Bronchial smooth muscle cell (primary cell): ENCODE data around the gene CALM1. TPM values are rescaled to one million over a fixed set of nuclear protein-coding genes. Genes with fewer than 3 reads are reported as not detected.

Experiments
- total RNA-seq: library from RNA; depleted of rRNA; stranded (reverse); fragments of >200 nt; gene quantifications from 2 replicates; pipeline ENCODE4 v1.2.1, GENCODE V29; 2014

The CALM1 gene
- total RNA-seq: 340 and 775 TPM in 2 replicates

DNA sequence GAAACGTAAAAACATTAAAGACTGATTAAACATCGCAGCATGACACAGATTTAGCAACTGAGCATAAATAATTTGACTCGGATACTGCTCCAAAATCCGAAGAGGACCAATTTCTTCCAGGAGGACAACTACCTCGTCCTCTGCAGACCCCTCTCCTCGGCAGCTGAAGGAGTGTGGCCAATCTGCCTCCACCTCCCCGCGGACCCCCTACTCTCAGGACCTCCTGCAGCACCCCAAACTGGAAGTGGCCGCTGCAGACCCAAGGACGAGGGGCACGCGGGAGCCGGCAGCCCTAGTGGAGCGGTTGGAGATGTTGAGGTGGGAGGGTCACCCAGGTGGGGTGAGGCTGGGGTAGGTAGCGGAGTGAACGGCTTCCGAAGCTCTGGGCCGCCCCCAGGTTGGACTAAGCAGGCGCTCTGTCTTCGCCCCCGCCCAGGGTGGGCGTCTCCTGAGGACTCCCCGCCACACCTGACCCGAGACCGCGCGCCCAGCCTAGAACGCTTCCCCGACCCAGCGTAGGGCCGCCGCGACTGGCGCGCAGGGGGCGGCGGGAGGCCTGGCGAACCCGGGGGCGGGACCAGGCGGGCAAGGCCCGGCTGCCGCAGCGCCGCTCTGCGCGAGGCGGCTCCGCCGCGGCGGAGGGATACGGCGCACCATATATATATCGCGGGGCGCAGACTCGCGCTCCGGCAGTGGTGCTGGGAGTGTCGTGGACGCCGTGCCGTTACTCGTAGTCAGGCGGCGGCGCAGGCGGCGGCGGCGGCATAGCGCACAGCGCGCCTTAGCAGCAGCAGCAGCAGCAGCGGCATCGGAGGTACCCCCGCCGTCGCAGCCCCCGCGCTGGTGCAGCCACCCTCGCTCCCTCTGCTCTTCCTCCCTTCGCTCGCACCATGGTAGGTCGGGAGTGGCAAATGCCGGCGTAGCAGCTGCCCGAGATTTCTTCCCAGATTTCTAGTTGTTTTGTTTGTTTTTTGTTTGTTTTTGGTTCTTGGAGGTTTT lies at the start of gene CALM1:
TSS of gene CALM1 (plus strand) at position 689 of the 999 bp plus-strand sequence. CDS start at position 891, 202 bp downstream.

Other genes with a start within 250 kb of the CALM1 start
- 120 and 139 TPM in 2 replicates for gene PSMC1, start 140.5 kb upstream of the CALM1 start, total RNA-seq
- 9.1 and 10.6 TPM in 2 replicates for gene NRDE2, start 65.1 kb upstream of the CALM1 start, total RNA-seq